ENCODE results near the gene AKT3. TPM values are rescaled to one million over a fixed set of nuclear protein-coding genes. Genes with fewer than 3 reads are reported as not detected.

Gene AKT3
- total RNA-seq, 1 donor from 2014 or later, result 110 TPM

DNA sequence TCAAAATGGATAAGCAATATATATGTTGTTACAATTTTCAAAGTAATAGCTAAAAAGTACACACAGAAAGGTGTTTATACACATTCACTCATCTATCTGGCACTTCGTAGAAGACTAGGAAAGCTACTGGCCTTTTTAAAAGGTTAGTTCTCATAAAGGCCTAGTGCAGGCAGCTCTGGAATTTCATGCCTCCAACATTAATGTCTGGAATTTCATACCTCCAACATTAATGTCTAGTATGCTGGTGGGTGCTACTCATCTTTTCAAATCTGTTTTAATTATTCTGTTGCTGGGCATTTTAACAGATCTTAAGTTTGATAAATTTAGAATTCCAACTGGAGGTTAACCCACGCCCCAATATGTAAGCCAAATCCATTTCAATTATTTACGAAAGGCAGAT, 124.2 kb downstream of the AKT3 start:
- H3K4me1 Mint-ChIP-seq, result peaks cover 38% of the 10 kb centered on the region
- TF ChIP-seq, protein P1, sequence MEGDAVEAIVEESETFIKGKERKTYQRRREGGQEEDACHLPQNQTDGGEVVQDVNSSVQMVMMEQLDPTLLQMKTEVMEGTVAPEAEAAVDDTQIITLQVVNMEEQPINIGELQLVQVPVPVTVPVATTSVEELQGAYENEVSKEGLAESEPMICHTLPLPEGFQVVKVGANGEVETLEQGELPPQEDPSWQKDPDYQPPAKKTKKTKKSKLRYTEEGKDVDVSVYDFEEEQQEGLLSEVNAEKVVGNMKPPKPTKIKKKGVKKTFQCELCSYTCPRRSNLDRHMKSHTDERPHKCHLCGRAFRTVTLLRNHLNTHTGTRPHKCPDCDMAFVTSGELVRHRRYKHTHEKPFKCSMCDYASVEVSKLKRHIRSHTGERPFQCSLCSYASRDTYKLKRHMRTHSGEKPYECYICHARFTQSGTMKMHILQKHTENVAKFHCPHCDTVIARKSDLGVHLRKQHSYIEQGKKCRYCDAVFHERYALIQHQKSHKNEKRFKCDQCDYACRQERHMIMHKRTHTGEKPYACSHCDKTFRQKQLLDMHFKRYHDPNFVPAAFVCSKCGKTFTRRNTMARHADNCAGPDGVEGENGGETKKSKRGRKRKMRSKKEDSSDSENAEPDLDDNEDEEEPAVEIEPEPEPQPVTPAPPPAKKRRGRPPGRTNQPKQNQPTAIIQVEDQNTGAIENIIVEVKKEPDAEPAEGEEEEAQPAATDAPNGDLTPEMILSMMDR (IDR thresholded peaks at IDR 0.05; ENCODE audit: unreplicated experiment), result no peak
- H3K9me3 Mint-ChIP-seq, result no peaks in the 10 kb centered on the region
- H3K27ac Mint-ChIP-seq, result peak overlapping the region; percentile 86
- no peak for DNase-seq (ENCODE audit: low spot score in 2 of 2, unreplicated experiment in 2 of 2)
- H3K27me3 Mint-ChIP-seq (ENCODE audit: low read depth), result no peaks in the 10 kb centered on the region
- H3K4me3 Mint-ChIP-seq, result no peak overlapping the region
- H3K36me3 Mint-ChIP-seq, result peaks cover 5% of the 10 kb centered on the region

DNA sequence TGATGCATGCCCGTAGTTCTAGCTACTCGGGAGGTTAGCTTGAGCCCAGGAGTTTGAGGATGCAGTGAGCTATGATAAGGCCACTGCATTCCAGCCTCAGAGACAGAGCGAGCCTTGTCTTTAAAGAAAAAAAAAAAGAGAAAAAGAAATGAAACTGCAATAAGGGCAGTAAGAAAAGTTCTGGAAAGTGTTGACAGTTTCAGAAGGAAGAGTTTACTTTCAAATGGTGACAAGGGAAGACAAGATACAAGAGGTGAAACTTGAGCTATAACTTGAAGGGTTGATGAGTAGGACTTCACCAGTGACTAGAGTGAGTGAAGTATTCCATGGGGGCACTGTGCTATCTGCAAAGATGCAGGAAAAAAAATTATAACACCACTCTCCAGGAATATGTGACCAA, 125.0 kb downstream of the AKT3 start:
- Mint-ChIP-seq H3K27ac (peak overlapping the region; percentile 96), H3K27me3 (ENCODE audit: low read depth) (no peaks in the 10 kb centered on the region), H3K36me3 (peaks cover 2% of the 10 kb centered on the region), H3K4me3 (no peak overlapping the region), H3K9me3 (no peaks in the 10 kb centered on the region), H3K4me1 (peaks cover 40% of the 10 kb centered on the region)
- TF ChIP-seq, protein P1 (IDR thresholded peaks at IDR 0.05; ENCODE audit: unreplicated experiment), result no peak
- DNase-seq (ENCODE audit: low spot score in 2 of 2, unreplicated experiment in 2 of 2), result no peak

DNA sequence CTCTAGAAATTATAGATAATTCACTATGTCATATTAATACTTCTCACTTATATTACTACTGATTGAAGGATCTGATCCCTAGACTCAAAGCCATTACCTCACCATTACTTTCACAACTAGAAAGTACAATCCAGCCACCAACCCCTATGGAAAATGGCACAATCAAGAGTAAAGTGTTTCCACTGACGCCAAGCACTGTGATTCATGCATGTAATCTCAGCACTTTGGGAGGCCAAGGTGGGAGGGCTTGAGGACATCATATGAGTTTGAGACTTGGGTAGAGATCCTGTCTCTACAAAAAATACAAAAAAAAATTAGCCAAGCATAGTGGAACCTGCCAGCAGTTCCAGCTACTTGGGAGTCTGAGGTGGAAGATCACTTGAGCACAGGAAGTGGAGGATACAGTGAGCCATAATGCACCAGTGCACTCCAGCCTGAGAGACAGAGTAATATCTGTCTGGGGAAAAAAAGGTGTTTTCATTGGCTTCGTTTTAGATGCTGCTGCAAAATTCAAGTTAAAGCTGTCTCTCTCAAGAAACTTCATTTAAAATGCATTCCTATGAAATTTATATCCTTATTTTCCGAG, 126.5 kb downstream of the AKT3 start:
- Mint-ChIP-seq H3K4me3 (no peak overlapping the region), H3K36me3 (no peaks in the 10 kb centered on the region), H3K4me1 (peaks cover 51% of the 10 kb centered on the region), H3K27ac (peak overlapping the region; percentile 88), H3K9me3 (no peaks in the 10 kb centered on the region), H3K27me3 (ENCODE audit: low read depth) (no peaks in the 10 kb centered on the region)
- TF ChIP-seq, protein P1 (IDR thresholded peaks at IDR 0.05; ENCODE audit: unreplicated experiment), result no peak
- no peak for DNase-seq (ENCODE audit: low spot score in 2 of 2, unreplicated experiment in 2 of 2)

DNA sequence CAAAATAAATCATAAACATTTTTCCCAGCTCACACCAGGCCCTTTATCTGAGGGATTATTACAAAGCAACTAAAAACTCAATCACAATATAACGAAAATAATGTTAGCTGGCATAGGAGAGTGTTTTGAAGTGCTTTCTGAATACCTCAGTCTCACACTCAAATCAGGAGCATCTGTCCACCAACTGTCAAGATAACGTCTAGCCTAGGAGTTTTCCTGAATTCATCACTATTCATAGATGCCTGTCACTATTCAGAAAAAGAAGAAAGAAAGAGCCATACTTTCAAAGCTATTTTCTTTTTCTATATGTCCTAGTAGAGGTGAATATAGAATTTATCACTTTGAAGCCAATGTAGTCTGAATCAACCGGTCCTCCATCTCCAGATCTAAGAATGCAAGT, 127.0 kb downstream of the AKT3 start:
- TF ChIP-seq, protein P1 (IDR thresholded peaks at IDR 0.05; ENCODE audit: unreplicated experiment), result no peak
- Mint-ChIP-seq H3K4me3 (no peak overlapping the region), H3K9me3 (no peaks in the 10 kb centered on the region), H3K27ac (peak overlapping the region; percentile 88), H3K27me3 (ENCODE audit: low read depth) (no peaks in the 10 kb centered on the region), H3K4me1 (peaks cover 51% of the 10 kb centered on the region), H3K36me3 (no peaks in the 10 kb centered on the region)
- DNase-seq (ENCODE audit: low spot score in 2 of 2, unreplicated experiment in 2 of 2), result no peak

DNA sequence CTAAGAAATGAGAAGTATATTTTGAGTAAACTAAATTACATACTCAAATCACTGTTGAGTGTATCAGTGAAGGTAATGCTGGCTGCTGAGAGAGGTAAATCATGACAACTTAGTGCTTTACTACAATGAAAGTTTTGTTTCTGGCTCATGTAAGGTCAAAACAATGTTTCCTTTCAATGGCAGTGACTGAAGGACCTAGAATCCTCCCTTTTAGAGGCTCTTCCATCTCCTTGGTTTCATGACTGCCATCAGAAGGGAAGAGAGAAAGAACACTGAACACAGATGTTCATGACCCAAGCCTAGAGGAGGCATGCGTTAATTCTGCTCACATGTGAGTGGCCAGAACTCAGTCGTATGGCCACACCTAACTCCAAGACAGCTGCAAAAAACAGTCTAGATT, 130.6 kb downstream of the AKT3 start:
- Mint-ChIP-seq H3K36me3 (no peaks in the 10 kb centered on the region), H3K27ac (peak overlapping the region; percentile 94)

More for the DNA sequence above, 130.6 kb downstream of the AKT3 start:
- Mint-ChIP-seq H3K9me3 (no peaks in the 10 kb centered on the region), H3K27me3 (ENCODE audit: low read depth) (no peaks in the 10 kb centered on the region), H3K4me1 (peaks cover 46% of the 10 kb centered on the region), H3K4me3 (no peak overlapping the region)
- TF ChIP-seq, protein P1 (IDR thresholded peaks at IDR 0.05; ENCODE audit: unreplicated experiment), result no peak
- no peak for DNase-seq (ENCODE audit: low spot score in 2 of 2, unreplicated experiment in 2 of 2)
